B cell (primary cell): ENCODE data around the gene MIR17HG. TPM values are rescaled to one million over a fixed set of nuclear protein-coding genes. Genes with fewer than 3 reads are reported as not detected.

Source experiments
- ATAC-seq: fragments of 200-7000 bp; cut with Tn5 transposase; one replicate; pipeline ENCODE4 v1.10.0; 2021; ENCODE audit warnings: low read depth, mild to moderate bottlenecking, moderate number of reproducible peaks, moderate library complexity
- CTCF ChIA-PET: fragments of 350-600 bp; sonication (Branson Sonifier 250); formaldehyde crosslinking; loops from one replicate; lab custom pipeline; 2021; ENCODE audit warnings: antibody characterized with exemption, inconsistent platforms; lab: Charles Lee
- POLR2A ChIA-PET: fragments of 350-600 bp; sonication (Branson Sonifier 250); formaldehyde crosslinking; loops from one replicate; lab custom pipeline; 2021; ENCODE audit warnings: antibody characterized with exemption; lab: Charles Lee
- DNase-seq: peaks from one replicate; pipeline ENCODE4 v3.0.0; 2013
- H2AFZ ChIP-seq: 2 replicates; pipeline ENCODE4 v1.6.1; 2012; ENCODE audit warnings: mild to moderate bottlenecking, low read depth, low read length; ENCODE audit not compliant: insufficient read depth, poor library complexity, severe bottlenecking
- H3K27ac ChIP-seq, 2 donors: 1 replicate in 1 of 2; 2 replicates in 1 of 2; pipeline ENCODE4 v1.5.1; 2012 to 2013; ENCODE audit warnings: low read length in 2 of 2, mild to moderate bottlenecking in 2 of 2, moderate library complexity in 1 of 2
- H3K27me3 ChIP-seq, 4 experiments: fragments of 200-600 bp in 1 of 4; sonication (generic) in 1 of 4; replicated peaks in 1 of 4; 1 replicate in 2 of 4; 2 replicates in 2 of 4; pipeline versions ENCODE4 v1.6.1 to v1.7.0; 2013 to 2016; ENCODE audit warnings: low read length in 3 of 4, mild to moderate bottlenecking in 2 of 4, mixed read lengths in 1 of 4, moderate library complexity in 1 of 4; ENCODE audit not compliant: insufficient read depth in 4 of 4, control insufficient read depth in 3 of 4; ENCODE audit errors: control extremely low read depth in 1 of 4
- H3K36me3 ChIP-seq, 2 experiments: replicated peaks in 1 of 2; 1 replicate in 1 of 2; 2 replicates in 1 of 2; pipeline versions ENCODE4 v1.6.1 to v1.7.1; 2013; ENCODE audit warnings: low read length in 1 of 2; ENCODE audit not compliant: insufficient read depth in 2 of 2, control insufficient read depth in 1 of 2; ENCODE audit errors: control extremely low read depth in 1 of 2, extremely low read depth in 1 of 2
- H3K4me1 ChIP-seq, 2 donors: fragments of 200-600 bp in 1 of 2; sonication (generic) in 1 of 2; 1 replicate in 1 of 2; 2 replicates in 1 of 2; pipeline versions ENCODE4 v1.5.1 to v1.6.1; 2013 to 2017; ENCODE audit warnings: low read length in 2 of 2; ENCODE audit not compliant: control insufficient read depth in 2 of 2, insufficient read depth in 2 of 2
- H3K4me2 ChIP-seq: replicated peaks from 2 replicates; pipeline ENCODE3; 2012; ENCODE audit warnings: mild to moderate bottlenecking, low read depth, low read length; ENCODE audit not compliant: poor library complexity, severe bottlenecking
- H3K4me3 ChIP-seq, 5 experiments: fragments of 200-600 bp in 1 of 5; sonication (generic) in 1 of 5; 1 replicate in 3 of 5; 2 replicates in 2 of 5; pipeline versions ENCODE4 v1.5.1 to v1.7.0; 2011 to 2016; ENCODE audit warnings: low read length in 4 of 5, mild to moderate bottlenecking in 4 of 5, low read depth in 2 of 5, control low read depth in 1 of 5, moderate library complexity in 1 of 5; ENCODE audit not compliant: insufficient read depth in 1 of 5; ENCODE audit errors: control extremely low read depth in 1 of 5, extremely low read depth in 1 of 5
- H3K79me2 ChIP-seq: fragments of 200-600 bp; sonication (generic); one replicate; pipeline ENCODE4 v1.6.0; 2016; ENCODE audit warnings: low read length; ENCODE audit not compliant: control insufficient read depth, insufficient read depth
- H3K9ac ChIP-seq: fragments of 200-600 bp; sonication (generic); 2 replicates; pipeline ENCODE4 v1.6.1; 2017; ENCODE audit warnings: mild to moderate bottlenecking, low read length, moderate library complexity
- H3K9me3 ChIP-seq, 3 donors: one replicate each; pipeline versions ENCODE4 v1.6.1 to v1.7.1; 2013; ENCODE audit warnings: low read length in 2 of 3; ENCODE audit not compliant: control insufficient read depth in 2 of 3, insufficient read depth in 1 of 3; ENCODE audit errors: control extremely low read depth in 1 of 3
- H4K20me1 ChIP-seq: 2 replicates; pipeline ENCODE4 v1.6.0; 2012; ENCODE audit warnings: mild to moderate bottlenecking, low read length; ENCODE audit not compliant: insufficient read depth, control insufficient read depth, poor library complexity, severe bottlenecking
- H3K27ac Mint-ChIP-seq: one replicate; pipeline ENCODE4 v1.8.0; 2021; ENCODE audit warnings: mixed read lengths
- H3K27me3 Mint-ChIP-seq: one replicate; pipeline ENCODE4 v1.8.0; 2021; ENCODE audit warnings: mixed read lengths
- H3K4me1 Mint-ChIP-seq: one replicate; pipeline ENCODE4 v1.8.0; 2021; ENCODE audit warnings: mixed read lengths
- H3K4me3 Mint-ChIP-seq: one replicate; pipeline ENCODE4 v1.8.0; 2021; ENCODE audit warnings: mixed read lengths
- H3K9me3 Mint-ChIP-seq: one replicate; pipeline ENCODE4 v1.8.0; 2022; ENCODE audit warnings: mixed read lengths; ENCODE audit not compliant: insufficient read depth
- EZH2 ChIP-seq: IDR thresholded peaks from 2 replicates; pipeline ENCODE4 v1.6.1; 2012; ENCODE audit warnings: borderline replicate concordance, low read depth, mild to moderate bottlenecking, moderate library complexity, low read length; ENCODE audit not compliant: insufficient read depth, poor library complexity, severe bottlenecking
- WGBS: methylation state at CpG from one replicate; pipeline ENCODE4 v1.1.5; 2013; ENCODE audit warnings: missing lambda C conversion rate; ENCODE audit not compliant: insufficient coverage; 5-methylcytosine and 5-hydroxymethylcytosine counted together
- intact Hi-C: fragments of 100-400 bp; cut with micrococcal nuclease; formaldehyde crosslinking; loops from one replicate; pipeline ENCODE4 v1.10.0; 2022
- polyA minus RNA-seq: library from RNA; depleted of rRNA, polyadenylated mRNA; stranded (reverse); fragments of >200 nt; gene quantifications from 2 replicates; pipeline ENCODE4 v1.2.3, GENCODE V29; 2012
- polyA plus RNA-seq: library from polyadenylated mRNA; depleted of rRNA; stranded (reverse); fragments of >200 nt; gene quantifications from 2 replicates; pipeline ENCODE4 v1.2.3, GENCODE V29; 2012
- total RNA-seq, 2 donors: library from RNA; stranded (reverse); fragments of 120-200 nt in 1 of 2; gene quantifications; 1 replicate in 1 of 2; 2 replicates in 1 of 2; pipeline versions ENCODE4 v1.2.3 to v1.2.4, GENCODE V29; 2013 to 2022
- TF ChIP-seq, protein P1 (sequence below): fragments of 200-600 bp; IDR thresholded peaks from one replicate; pipeline ENCODE4 v1.8.0; 2022; ENCODE audit warnings: antibody characterized with exemption, mild to moderate bottlenecking

Gene MIR17HG
- total RNA-seq: 16.4 and 17.1 TPM in 2 replicates
- total RNA-seq (2013): 14.0 TPM
- polyA plus RNA-seq: 3.6 and 6.0 TPM in 2 replicates
- polyA minus RNA-seq: 6.4 and 9.2 TPM in 2 replicates

GRCh38 chr13:91347202-91347995, at the start of gene MIR17HG:
TSS of gene MIR17HG (plus strand) at chr13:91347687.
- Histone ChIP-seq H3K9me3 (no peaks in the 10 kb centered on the region), H3K27me3 (no peaks in the 10 kb centered on the region), H3K4me2 (peak within 1 kb of the TSS; percentile 90), H2AFZ (peak within 1 kb of the TSS; percentile 80), H4K20me1 (peaks cover 22% of the 10 kb centered on the region), H3K4me3 (peak within 1 kb of the TSS; percentile 63 to 78 (median 73)), H3K36me3 (peaks cover 0 to 22% of the 10 kb centered on the region in 2 experiments), H3K27ac (peak within 1 kb of the TSS; percentile 58 to 81), H3K4me1 (peaks cover 20 to 21% of the 10 kb centered on the region in 2 donors), H3K79me2 (peaks cover 35% of the 10 kb centered on the region), H3K9ac (peak within 1 kb of the TSS; percentile 72)
- Mint-ChIP-seq H3K4me3 (peak within 1 kb of the TSS; percentile 84), H3K4me1 (peaks cover 32% of the 10 kb centered on the region), H3K27me3 (no peaks in the 10 kb centered on the region), H3K9me3 (no peaks in the 10 kb centered on the region), H3K27ac (peak within 1 kb of the TSS; percentile 92)
- DNase-seq (peak; percentile 92), ATAC-seq (peak; percentile 58)
- intact Hi-C loops: loop anchor here (1.0 kb wide), 1 partner anchor 51 kb away; the partner anchor contains the start of gene GPC5
- ChIA-PET POLR2A (no interaction called here), CTCF (interaction anchor here (1.2 to 1.8 kb wide), 3 partner anchors 10 to 34 kb away, joined by 3 to 6 read pairs (median 3); no protein-coding TSS in a partner anchor)
- under 1% methylated on average over 103 of the region's 103 CpGs for WGBS
- TF ChIP-seq EZH2: no peak
- TF ChIP-seq, protein P1, sequence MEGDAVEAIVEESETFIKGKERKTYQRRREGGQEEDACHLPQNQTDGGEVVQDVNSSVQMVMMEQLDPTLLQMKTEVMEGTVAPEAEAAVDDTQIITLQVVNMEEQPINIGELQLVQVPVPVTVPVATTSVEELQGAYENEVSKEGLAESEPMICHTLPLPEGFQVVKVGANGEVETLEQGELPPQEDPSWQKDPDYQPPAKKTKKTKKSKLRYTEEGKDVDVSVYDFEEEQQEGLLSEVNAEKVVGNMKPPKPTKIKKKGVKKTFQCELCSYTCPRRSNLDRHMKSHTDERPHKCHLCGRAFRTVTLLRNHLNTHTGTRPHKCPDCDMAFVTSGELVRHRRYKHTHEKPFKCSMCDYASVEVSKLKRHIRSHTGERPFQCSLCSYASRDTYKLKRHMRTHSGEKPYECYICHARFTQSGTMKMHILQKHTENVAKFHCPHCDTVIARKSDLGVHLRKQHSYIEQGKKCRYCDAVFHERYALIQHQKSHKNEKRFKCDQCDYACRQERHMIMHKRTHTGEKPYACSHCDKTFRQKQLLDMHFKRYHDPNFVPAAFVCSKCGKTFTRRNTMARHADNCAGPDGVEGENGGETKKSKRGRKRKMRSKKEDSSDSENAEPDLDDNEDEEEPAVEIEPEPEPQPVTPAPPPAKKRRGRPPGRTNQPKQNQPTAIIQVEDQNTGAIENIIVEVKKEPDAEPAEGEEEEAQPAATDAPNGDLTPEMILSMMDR: no peak

GRCh38 chr13:91298060-91298459, 49.4 kb upstream of the MIR17HG start:
- no CpG with 5 or more reads among the region's 1 CpG for WGBS
- no peaks in the 10 kb centered on the region for H3K79me2 ChIP-seq
- H3K9me3 ChIP-seq: peaks cover 0 to 3% (median 0%) of the 10 kb centered on the region in 3 donors
- H3K4me1 Mint-ChIP-seq: peaks cover 5% of the 10 kb centered on the region
- H3K36me3 ChIP-seq: no peaks in the 10 kb centered on the region
- peaks cover 9% of the 10 kb centered on the region for H3K27me3 Mint-ChIP-seq
- POLR2A ChIA-PET: no interaction called here
- no peaks in the 10 kb centered on the region for H3K4me1 ChIP-seq
- H4K20me1 ChIP-seq: no peaks in the 10 kb centered on the region
- no peak overlapping the region for H3K9ac ChIP-seq
- no peak overlapping the region for H3K27ac ChIP-seq
- CTCF ChIA-PET: no interaction called here
- no peak overlapping the region for H3K4me3 ChIP-seq
- H3K9me3 Mint-ChIP-seq: peaks cover 2% of the 10 kb centered on the region
- DNase-seq (no peak), ATAC-seq (no peak)
- H2AFZ ChIP-seq: no peak overlapping the region
- intact Hi-C loops: no loop called here
- H3K27ac Mint-ChIP-seq: no peak overlapping the region
- no peak overlapping the region for H3K4me3 Mint-ChIP-seq
- H3K27me3 ChIP-seq: no peaks in the 10 kb centered on the region
- TF ChIP-seq, protein P1: no peak
- TF ChIP-seq EZH2: no peak
- no peak overlapping the region for H3K4me2 ChIP-seq
